Body of pancreas (tissue), 4 donors: ENCODE results near the gene CNGA3.

Experiments used
- POLR2A ChIP-seq, 3 donors: fragments of 450-650 bp; IDR thresholded peaks; one replicate each; pipeline ENCODE4 v1.6.1; 2016; ENCODE audit warnings: antibody characterized with exemption in 3 of 3, mild to moderate bottlenecking in 2 of 3
- TF ChIP-seq, protein P1 (sequence below), 7 experiments: fragments of 450-650 bp in 4 of 7; fragments of 200-600 bp in 3 of 7; sonication (generic) in 3 of 7; IDR thresholded peaks; one replicate each; pipeline ENCODE4 v1.5.1; 2016 to 2019; ENCODE audit warnings: antibody characterized with exemption in 7 of 7

DNA sequence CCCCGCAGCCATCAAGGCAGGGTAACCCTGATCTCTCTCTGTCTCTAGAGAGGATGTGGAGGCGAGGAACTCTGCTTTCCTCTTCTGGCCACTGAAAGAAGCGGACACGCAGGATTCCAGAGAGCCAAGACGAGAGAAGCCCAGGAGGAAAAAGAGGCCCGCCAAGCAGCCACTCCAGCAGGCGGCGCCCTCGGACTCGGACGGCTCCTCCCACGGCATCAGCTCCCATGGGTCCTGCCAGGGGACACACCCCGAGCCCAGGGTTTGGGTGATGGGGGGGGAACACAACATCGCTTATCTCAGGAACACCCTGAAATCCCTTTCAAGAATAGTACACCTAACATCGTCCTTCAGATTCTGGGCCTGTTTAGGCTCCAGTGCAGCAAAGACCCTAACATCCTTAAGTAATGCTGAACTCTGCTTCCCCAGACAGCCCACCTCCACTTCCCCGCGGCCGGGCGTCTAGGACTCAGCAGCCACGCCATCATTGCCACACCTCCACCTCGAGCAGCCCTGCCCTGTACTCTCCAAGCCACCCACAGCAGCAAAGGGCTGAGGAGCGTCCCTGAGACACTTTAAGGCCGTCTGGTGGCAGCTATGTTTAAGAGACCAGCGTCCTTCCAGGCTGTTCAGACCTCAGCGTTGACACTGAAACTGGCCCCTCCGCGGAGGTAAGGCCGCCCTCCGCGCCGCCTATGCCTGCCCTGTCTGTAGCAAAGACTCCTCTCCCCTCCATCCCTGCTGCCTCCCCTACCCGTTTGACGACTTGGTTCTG lies 34.3 kb upstream of the CNGA3 start:
- TF ChIP-seq, protein P1, sequence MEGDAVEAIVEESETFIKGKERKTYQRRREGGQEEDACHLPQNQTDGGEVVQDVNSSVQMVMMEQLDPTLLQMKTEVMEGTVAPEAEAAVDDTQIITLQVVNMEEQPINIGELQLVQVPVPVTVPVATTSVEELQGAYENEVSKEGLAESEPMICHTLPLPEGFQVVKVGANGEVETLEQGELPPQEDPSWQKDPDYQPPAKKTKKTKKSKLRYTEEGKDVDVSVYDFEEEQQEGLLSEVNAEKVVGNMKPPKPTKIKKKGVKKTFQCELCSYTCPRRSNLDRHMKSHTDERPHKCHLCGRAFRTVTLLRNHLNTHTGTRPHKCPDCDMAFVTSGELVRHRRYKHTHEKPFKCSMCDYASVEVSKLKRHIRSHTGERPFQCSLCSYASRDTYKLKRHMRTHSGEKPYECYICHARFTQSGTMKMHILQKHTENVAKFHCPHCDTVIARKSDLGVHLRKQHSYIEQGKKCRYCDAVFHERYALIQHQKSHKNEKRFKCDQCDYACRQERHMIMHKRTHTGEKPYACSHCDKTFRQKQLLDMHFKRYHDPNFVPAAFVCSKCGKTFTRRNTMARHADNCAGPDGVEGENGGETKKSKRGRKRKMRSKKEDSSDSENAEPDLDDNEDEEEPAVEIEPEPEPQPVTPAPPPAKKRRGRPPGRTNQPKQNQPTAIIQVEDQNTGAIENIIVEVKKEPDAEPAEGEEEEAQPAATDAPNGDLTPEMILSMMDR (IDR thresholded peaks at IDR 0.05): no peak
- no peak for TF ChIP-seq POLR2A (IDR thresholded peaks at IDR 0.05)
